SU-DHL-6 (cell line): Measurements from ENCODE around the gene EYS.

Source experiments
- H2AFZ ChIP-seq: fragments of 200-600 bp; sonication (generic); 2 replicates; pipeline ENCODE4 v1.6.1; 2014; ENCODE audit warnings: low read depth, mild to moderate bottlenecking, moderate library complexity, mixed read lengths, antibody characterized with exemption, low read length; ENCODE audit not compliant: severe bottlenecking
- H3F3A ChIP-seq: fragments of 200-600 bp; shearing (Covaris generic); 2 replicates; pipeline ENCODE4 v1.6.0; 2016; ENCODE audit warnings: antibody characterized with exemption, mild to moderate bottlenecking; ENCODE audit not compliant: insufficient read depth
- H3K27ac ChIP-seq: fragments of 200-600 bp; sonication (generic); 2 replicates; pipeline ENCODE4 v1.5.1; 2016; ENCODE audit warnings: low read depth, mild to moderate bottlenecking, low read length, moderate library complexity, mixed read lengths
- H3K27me3 ChIP-seq: fragments of 200-600 bp; sonication (generic), shearing (Covaris generic); 2 replicates; pipeline ENCODE4 v1.6.0; 2014; ENCODE audit warnings: mild to moderate bottlenecking, low read length
- H3K36me3 ChIP-seq: fragments of 200-600 bp; sonication (generic); 2 replicates; pipeline ENCODE4 v1.6.1; 2014; ENCODE audit warnings: mild to moderate bottlenecking, low read length, mixed read lengths
- H3K4me2 ChIP-seq: fragments of 300-600, 200-600 bp; shearing (Covaris generic), sonication (generic); 2 replicates; pipeline ENCODE4 v1.6.0; 2014; ENCODE audit warnings: low read length, low read depth, mild to moderate bottlenecking; ENCODE audit not compliant: poor library complexity, severe bottlenecking
- H3K4me3 ChIP-seq: fragments of 200-600 bp; sonication (generic); 2 replicates; pipeline ENCODE4 v1.5.1; 2014; ENCODE audit warnings: antibody characterized with exemption, low read length, mild to moderate bottlenecking, mixed read lengths; ENCODE audit not compliant: insufficient read depth, poor library complexity, severe bottlenecking
- H3K79me2 ChIP-seq: fragments of 200-600 bp; sonication (generic); 2 replicates; pipeline ENCODE4 v1.6.1; 2014; ENCODE audit warnings: mild to moderate bottlenecking, low read length, moderate library complexity; ENCODE audit not compliant: insufficient read depth
- H3K9ac ChIP-seq: fragments of 200-600 bp; sonication (generic); 2 replicates; pipeline ENCODE4 v1.7.0; 2014; ENCODE audit warnings: mild to moderate bottlenecking, low read length
- H3K9me2 ChIP-seq: fragments of 200-600 bp; sonication (generic); replicated peaks from 2 replicates; pipeline ENCODE4 v1.6.1; 2014; ENCODE audit warnings: low read length; ENCODE audit not compliant: insufficient read depth
- H3K9me3 ChIP-seq: fragments of 200-600 bp; sonication (generic); 2 replicates; pipeline ENCODE4 v1.6.1; 2014; ENCODE audit warnings: low read length, mixed read lengths; ENCODE audit not compliant: insufficient read depth
- H4K20me1 ChIP-seq: fragments of 200-600 bp; sonication (generic); 2 replicates; pipeline ENCODE4 v1.6.1; 2014; ENCODE audit warnings: low read depth, mild to moderate bottlenecking, antibody characterized with exemption, low read length, moderate library complexity, mixed read lengths
- CTCF ChIP-seq: fragments of 200-600 bp; sonication (generic); IDR thresholded peaks from one replicate; pipeline ENCODE4 v1.5.1; 2017; ENCODE audit warnings: antibody characterized with exemption, mild to moderate bottlenecking, low read length, moderate library complexity; ENCODE audit not compliant: insufficient read depth, poor library complexity, severe bottlenecking
- EZH2phosphoT487 ChIP-seq: fragments of 200-600 bp; sonication (generic), shearing (Covaris generic); conservative IDR thresholded peaks from 2 replicates; pipeline ENCODE4 v1.6.1; 2018; ENCODE audit warnings: mild to moderate bottlenecking, antibody characterized with exemption, low read length, moderate library complexity, mixed read lengths

The EYS gene

GRCh38 chr6:65671922-65672321 lies 35.1 kb downstream of the EYS start:
- Histone ChIP-seq H3K27me3 (no peaks in the 10 kb centered on the region), H3K9ac (no peak overlapping the region), H3K79me2 (no peaks in the 10 kb centered on the region), H3K9me3 (no peaks in the 10 kb centered on the region), H2AFZ (no peak overlapping the region), H3K4me3 (no peak overlapping the region), H3K27ac (no peak overlapping the region), H3K9me2 (no peaks in the 10 kb centered on the region), H3F3A (no peaks in the 10 kb centered on the region), H3K4me2 (no peak overlapping the region), H3K36me3 (no peaks in the 10 kb centered on the region), H4K20me1 (no peaks in the 10 kb centered on the region)
- TF ChIP-seq EZH2phosphoT487 (no peak), CTCF (no peak)

GRCh38 chr6:65667916-65668656 lies 38.9 kb downstream of the EYS start:
- Histone ChIP-seq H3K79me2 (no peaks in the 10 kb centered on the region), H3K36me3 (no peaks in the 10 kb centered on the region), H3K9me3 (no peaks in the 10 kb centered on the region), H3K4me3 (no peak overlapping the region), H3K9me2 (no peaks in the 10 kb centered on the region), H2AFZ (no peak overlapping the region), H4K20me1 (no peaks in the 10 kb centered on the region), H3K27me3 (no peaks in the 10 kb centered on the region), H3F3A (no peaks in the 10 kb centered on the region), H3K27ac (no peak overlapping the region), H3K4me2 (no peak overlapping the region), H3K9ac (no peak overlapping the region)
- TF ChIP-seq CTCF (no peak), EZH2phosphoT487 (no peak)

- no peak overlapping the region for H3K4me2 ChIP-seq
- H3K9ac ChIP-seq: no peak overlapping the region
- H3K36me3 ChIP-seq: no peaks in the 10 kb centered on the region
- no peaks in the 10 kb centered on the region for H3K9me2 ChIP-seq
- H3K4me3 ChIP-seq: no peak overlapping the region
- no peaks in the 10 kb centered on the region for H3K27me3 ChIP-seq
- TF ChIP-seq EZH2phosphoT487: no peak
- H3K27ac ChIP-seq: no peak overlapping the region
- no peaks in the 10 kb centered on the region for H3F3A ChIP-seq
- H3K79me2 ChIP-seq: no peaks in the 10 kb centered on the region
- no peak overlapping the region for H2AFZ ChIP-seq
- no peaks in the 10 kb centered on the region for H3K9me3 ChIP-seq
- H4K20me1 ChIP-seq: no peaks in the 10 kb centered on the region
Observed at GRCh38 chr6:65650086-65650485, 56.9 kb downstream of the EYS start.

- H4K20me1 ChIP-seq: no peaks in the 10 kb centered on the region
- TF ChIP-seq EZH2phosphoT487: no peak
- no peak for TF ChIP-seq CTCF
Observed at GRCh38 chr6:65649392-65649791, 57.6 kb downstream of the EYS start.

More at GRCh38 chr6:65649392-65649791, 57.6 kb downstream of the EYS start:
- Histone ChIP-seq H3K4me3 (no peak overlapping the region), H3K9me3 (no peaks in the 10 kb centered on the region), H3F3A (no peaks in the 10 kb centered on the region), H3K9me2 (no peaks in the 10 kb centered on the region), H3K27ac (no peak overlapping the region), H3K27me3 (no peaks in the 10 kb centered on the region), H3K4me2 (no peak overlapping the region), H3K79me2 (no peaks in the 10 kb centered on the region), H2AFZ (no peak overlapping the region), H3K9ac (no peak overlapping the region), H3K36me3 (no peaks in the 10 kb centered on the region)
